ENCODE data around the gene SCARB1.

The SCARB1 gene

DNA sequence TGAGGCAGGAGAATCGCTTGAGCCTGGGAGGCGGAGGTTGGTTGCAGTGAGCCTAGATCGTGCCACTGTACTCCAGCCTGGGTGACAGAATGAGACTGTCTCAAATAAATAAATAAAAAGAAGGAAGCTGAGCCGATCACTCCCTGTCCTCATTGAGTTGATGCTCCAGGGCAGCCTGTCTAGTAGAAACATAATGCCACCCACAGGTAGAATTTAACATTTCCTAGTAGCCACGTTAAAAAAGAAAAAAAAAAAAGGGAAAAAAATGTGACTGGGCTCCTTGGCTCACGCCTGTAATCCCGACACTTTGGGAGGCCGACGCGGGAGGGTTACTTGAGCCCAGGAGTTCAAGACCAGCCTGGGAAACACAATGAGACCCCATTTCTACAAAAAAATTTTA is 135.7 kb downstream of the SCARB1 start:
- H3K4me3 ChIP-seq (ENCODE audit: low read depth, low read length): no peak overlapping the region
- TF ChIP-seq, protein P1, sequence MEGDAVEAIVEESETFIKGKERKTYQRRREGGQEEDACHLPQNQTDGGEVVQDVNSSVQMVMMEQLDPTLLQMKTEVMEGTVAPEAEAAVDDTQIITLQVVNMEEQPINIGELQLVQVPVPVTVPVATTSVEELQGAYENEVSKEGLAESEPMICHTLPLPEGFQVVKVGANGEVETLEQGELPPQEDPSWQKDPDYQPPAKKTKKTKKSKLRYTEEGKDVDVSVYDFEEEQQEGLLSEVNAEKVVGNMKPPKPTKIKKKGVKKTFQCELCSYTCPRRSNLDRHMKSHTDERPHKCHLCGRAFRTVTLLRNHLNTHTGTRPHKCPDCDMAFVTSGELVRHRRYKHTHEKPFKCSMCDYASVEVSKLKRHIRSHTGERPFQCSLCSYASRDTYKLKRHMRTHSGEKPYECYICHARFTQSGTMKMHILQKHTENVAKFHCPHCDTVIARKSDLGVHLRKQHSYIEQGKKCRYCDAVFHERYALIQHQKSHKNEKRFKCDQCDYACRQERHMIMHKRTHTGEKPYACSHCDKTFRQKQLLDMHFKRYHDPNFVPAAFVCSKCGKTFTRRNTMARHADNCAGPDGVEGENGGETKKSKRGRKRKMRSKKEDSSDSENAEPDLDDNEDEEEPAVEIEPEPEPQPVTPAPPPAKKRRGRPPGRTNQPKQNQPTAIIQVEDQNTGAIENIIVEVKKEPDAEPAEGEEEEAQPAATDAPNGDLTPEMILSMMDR (IDR thresholded peaks at IDR 0.05; ENCODE audit: low read depth, low read length): no peak
- DNase-seq (ENCODE audit: low read depth, low spot score): no peak
- in situ Hi-C loops (cut with HindIII; ENCODE audit: low sequenced_read_pairs): no loop called here

DNA sequence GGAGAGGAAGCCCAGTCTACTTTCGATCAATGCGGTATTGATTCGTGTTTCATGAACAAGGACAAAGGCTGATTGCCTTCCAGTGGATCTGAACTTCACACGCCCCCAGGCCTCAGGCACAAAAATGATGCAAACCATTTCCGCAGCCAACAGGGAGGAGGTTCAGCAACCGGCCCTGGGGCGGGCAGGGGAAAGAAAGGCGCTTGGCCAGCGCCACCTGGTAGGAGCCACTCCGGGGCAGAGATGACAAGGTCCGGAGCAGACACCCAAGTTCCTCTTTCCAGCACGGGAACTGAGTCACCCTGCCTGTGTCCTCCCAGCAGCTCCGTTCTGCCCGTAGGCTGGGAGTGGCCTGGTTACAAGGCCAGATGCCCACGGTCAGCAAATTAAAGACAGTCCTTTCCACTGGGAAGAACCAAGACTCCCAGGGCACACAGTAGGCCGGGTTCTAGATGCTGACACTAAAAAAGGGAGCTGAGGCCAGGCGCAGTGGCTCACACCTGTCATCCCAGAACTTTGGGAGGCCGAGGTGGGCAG is 136.3 kb downstream of the SCARB1 start:
- DNase-seq (ENCODE audit: low read depth, low spot score): no peak
- in situ Hi-C loops (cut with HindIII; ENCODE audit: low sequenced_read_pairs): no loop called here

More for the DNA sequence above, 136.3 kb downstream of the SCARB1 start:
- TF ChIP-seq, protein P1 (IDR thresholded peaks at IDR 0.05; ENCODE audit: low read depth, low read length): no peak
- H3K4me3 ChIP-seq (ENCODE audit: low read depth, low read length): no peak overlapping the region

Data from astrocyte of the spinal cord (primary cell).